ENCODE results near the gene NGB. TPM values are rescaled to one million over a fixed set of nuclear protein-coding genes. Genes with fewer than 3 reads are reported as not detected.

The NGB gene
- total and polyA plus RNA-seq, 2 donors, result 0.14 to 0.41 TPM

DNA sequence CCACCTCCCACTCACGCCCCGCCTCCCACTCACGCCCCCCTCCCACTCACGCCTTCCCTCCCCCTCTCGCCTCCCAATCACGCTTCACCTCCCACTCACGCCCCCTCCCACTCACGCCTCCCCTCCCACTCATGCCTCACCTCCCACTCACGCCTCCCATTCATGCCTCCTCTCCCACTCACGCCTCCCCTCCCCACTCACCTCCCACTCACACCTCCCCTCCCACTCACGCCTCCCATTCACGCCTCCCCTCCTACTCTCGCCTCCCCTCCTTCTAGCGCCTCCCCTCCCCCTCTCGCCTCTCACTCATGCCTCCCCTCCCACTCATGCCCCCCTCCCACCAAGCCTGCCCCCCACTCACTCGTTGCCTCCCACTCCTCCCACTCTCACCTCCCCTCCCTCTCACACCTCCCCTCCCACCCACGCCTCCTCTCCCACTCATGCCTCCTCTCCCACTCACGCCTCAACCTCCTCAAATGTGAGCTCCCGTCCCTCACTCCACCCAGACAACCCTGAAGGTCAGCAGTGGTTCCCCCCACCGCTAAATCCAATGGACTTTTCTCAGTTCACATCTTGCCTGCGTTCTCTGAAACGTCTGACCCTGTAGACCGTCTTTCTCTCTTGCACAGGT lies 49.6 kb downstream of the NGB start:
- Histone ChIP-seq H3K27me3 (ENCODE audit: control insufficient read depth in 2 of 2, insufficient read depth in 1 of 2, low read length in 1 of 2) (peaks cover 0 to 5% of the 10 kb centered on the region in 2 donors), H3K36me3 (ENCODE audit: control insufficient read depth in 2 of 2, insufficient read depth in 2 of 2, low read length in 1 of 2) (no peaks in the 10 kb centered on the region), H3K4me3 (ENCODE audit: low read length in 2 of 2) (no peak overlapping the region), H3K27ac (ENCODE audit: low read depth in 1 of 2, low read length in 1 of 2) (no peak overlapping the region), H3K9me3 (ENCODE audit: control insufficient read depth in 2 of 2, insufficient read depth in 1 of 2, low read length in 1 of 2) (no peaks in the 10 kb centered on the region), H3K4me1 (ENCODE audit: control insufficient read depth in 2 of 2, insufficient read depth in 2 of 2, low read length in 2 of 2) (no peaks in the 10 kb centered on the region)
- DNase-seq (ENCODE audit: low read depth in 6 of 9, low spot score in 9 of 9), result no peak
- 86% methylated on average over 22 of the region's 23 CpGs for WGBS

DNA sequence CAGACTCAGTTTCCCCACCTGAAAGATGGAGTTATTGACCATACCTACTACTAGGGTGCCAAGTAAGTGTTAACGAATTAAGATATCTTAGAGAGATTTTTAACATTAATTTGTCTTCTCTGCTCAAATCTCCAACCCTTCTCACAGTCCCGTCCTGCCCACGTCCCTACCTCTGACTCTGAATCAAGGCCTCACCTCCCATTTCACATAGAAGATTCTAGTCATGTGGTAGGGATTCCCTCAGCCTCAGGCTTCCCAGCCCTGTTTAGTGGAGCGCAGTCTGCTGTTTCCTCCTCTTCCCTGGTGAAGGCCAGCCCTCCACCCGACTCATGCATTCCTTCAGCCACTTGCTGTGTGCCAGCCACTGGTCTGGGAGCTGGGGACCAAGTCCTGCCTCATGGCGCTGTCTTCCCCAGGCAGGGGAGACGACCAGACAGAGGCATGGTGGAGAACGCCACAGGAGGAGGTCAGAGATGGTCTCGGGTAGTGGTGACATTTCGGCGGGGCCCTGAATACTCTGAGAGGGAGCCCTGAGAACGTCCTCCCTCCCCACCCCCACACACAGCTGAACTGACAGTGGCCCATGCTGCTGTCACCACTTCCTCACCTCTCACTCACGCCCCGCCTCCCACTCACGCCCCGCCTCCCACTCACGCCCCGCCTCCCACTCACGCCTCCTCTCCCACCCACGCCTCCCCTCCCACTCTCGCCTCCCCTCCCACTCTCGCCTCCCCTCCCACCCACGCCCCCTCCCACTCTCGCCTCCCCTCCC lies 50.6 kb downstream of the NGB start:
- DNase-seq (ENCODE audit: low read depth in 6 of 9, low spot score in 9 of 9), result no peak
- WGBS, result 69% methylated on average over 18 of the region's 24 CpGs
- H3K27me3 ChIP-seq (ENCODE audit: control insufficient read depth in 2 of 2, insufficient read depth in 1 of 2, low read length in 1 of 2), result peaks cover 0 to 5% of the 10 kb centered on the region in 2 donors
- H3K27ac ChIP-seq (ENCODE audit: low read depth in 1 of 2, low read length in 1 of 2), result no peak overlapping the region
- H3K4me3 ChIP-seq (ENCODE audit: low read length in 2 of 2), result no peak overlapping the region
- no peaks in the 10 kb centered on the region for H3K9me3 ChIP-seq (ENCODE audit: control insufficient read depth in 2 of 2, insufficient read depth in 1 of 2, low read length in 1 of 2)
- no peaks in the 10 kb centered on the region for H3K4me1 ChIP-seq (ENCODE audit: control insufficient read depth in 2 of 2, insufficient read depth in 2 of 2, low read length in 2 of 2)
- no peaks in the 10 kb centered on the region for H3K36me3 ChIP-seq (ENCODE audit: control insufficient read depth in 2 of 2, insufficient read depth in 2 of 2, low read length in 1 of 2)

DNA sequence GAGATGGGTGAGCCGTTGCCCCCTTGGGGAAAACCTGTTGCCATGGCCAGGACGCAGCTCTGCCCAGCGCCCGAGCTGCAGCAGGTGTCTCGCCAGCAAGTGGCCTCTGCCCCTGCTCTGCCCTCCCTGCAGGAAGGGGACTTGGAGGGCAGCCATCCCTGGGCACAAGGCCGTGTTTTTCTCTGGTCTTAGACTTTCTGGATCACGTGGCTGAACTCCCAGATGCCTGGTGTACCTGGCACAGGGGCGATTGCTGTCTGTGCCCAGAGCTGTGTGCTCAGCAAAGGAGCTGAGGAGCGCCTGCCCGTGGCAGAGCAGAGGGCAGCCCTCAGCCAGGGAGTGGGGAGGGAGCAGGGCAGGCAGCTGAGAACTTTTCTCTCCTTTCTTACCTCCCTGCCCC lies 51.4 kb downstream of the NGB start:
- Histone ChIP-seq H3K36me3 (ENCODE audit: control insufficient read depth in 2 of 2, insufficient read depth in 2 of 2, low read length in 1 of 2) (no peaks in the 10 kb centered on the region), H3K27ac (ENCODE audit: low read depth in 1 of 2, low read length in 1 of 2) (no peak overlapping the region), H3K4me3 (ENCODE audit: low read length in 2 of 2) (no peak overlapping the region), H3K4me1 (ENCODE audit: control insufficient read depth in 2 of 2, insufficient read depth in 2 of 2, low read length in 2 of 2) (no peaks in the 10 kb centered on the region), H3K9me3 (ENCODE audit: control insufficient read depth in 2 of 2, insufficient read depth in 1 of 2, low read length in 1 of 2) (no peaks in the 10 kb centered on the region), H3K27me3 (ENCODE audit: control insufficient read depth in 2 of 2, insufficient read depth in 1 of 2, low read length in 1 of 2) (peaks cover 0 to 5% of the 10 kb centered on the region in 2 donors)
- no peak for DNase-seq (ENCODE audit: low read depth in 6 of 9, low spot score in 9 of 9)
- WGBS, result 79% methylated on average over 10 of the region's 10 CpGs

DNA sequence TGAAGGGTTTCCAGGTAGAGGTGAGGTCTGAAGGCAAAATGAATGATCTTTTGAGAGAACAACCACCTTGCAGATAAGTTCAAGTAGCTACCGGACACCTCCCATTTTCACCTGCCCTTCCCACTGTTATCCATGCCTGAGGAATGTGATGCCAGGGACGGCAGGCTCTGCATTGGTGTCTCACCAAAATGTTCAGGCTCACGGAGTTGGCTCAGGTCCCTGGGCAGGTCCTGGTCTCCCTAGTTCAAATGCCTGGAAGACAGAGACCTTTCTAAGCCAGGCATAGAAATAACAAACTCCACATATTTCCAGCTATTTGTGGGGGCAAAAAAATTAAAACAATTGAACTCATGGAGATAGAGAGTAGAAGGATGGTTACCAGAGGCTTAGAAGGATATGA lies 53.5 kb downstream of the NGB start:
- Histone ChIP-seq H3K4me3 (ENCODE audit: low read length in 2 of 2) (no peak overlapping the region), H3K27me3 (ENCODE audit: control insufficient read depth in 2 of 2, insufficient read depth in 1 of 2, low read length in 1 of 2) (peaks cover 0 to 5% of the 10 kb centered on the region in 2 donors), H3K4me1 (ENCODE audit: control insufficient read depth in 2 of 2, insufficient read depth in 2 of 2, low read length in 2 of 2) (no peaks in the 10 kb centered on the region), H3K27ac (ENCODE audit: low read depth in 1 of 2, low read length in 1 of 2) (no peak overlapping the region), H3K9me3 (ENCODE audit: control insufficient read depth in 2 of 2, insufficient read depth in 1 of 2, low read length in 1 of 2) (no peaks in the 10 kb centered on the region), H3K36me3 (ENCODE audit: control insufficient read depth in 2 of 2, insufficient read depth in 2 of 2, low read length in 1 of 2) (no peaks in the 10 kb centered on the region)
- no peak for DNase-seq (ENCODE audit: low read depth in 6 of 9, low spot score in 9 of 9)
- 88% methylated on average over 3 of the region's 3 CpGs for WGBS

Other genes with a start within 250 kb of the NGB start
- 14.3 TPM for gene IRF2BPL, start 242.5 kb downstream of the NGB start, total RNA-seq
- 13.3 TPM for gene IRF2BPL, start 242.5 kb downstream of the NGB start, polyA plus RNA-seq
- 11.7 TPM for gene CIPC, start 172.9 kb downstream of the NGB start, total RNA-seq
- gene CIPC, start 172.9 kb downstream of the NGB start, polyA plus RNA-seq, result 10.5 TPM
- gene ZDHHC22, start 129.4 kb downstream of the NGB start, total RNA-seq, result not detected
- gene ZDHHC22, start 129.4 kb downstream of the NGB start, polyA plus RNA-seq, result 0.05 TPM
- gene TMEM63C, start 89.4 kb downstream of the NGB start, total RNA-seq, result 0.24 TPM
- 0.64 TPM for gene TMEM63C, start 89.4 kb downstream of the NGB start, polyA plus RNA-seq
- gene POMT2, start 49.7 kb upstream of the NGB start, total RNA-seq, result 3.5 TPM
- 11.1 TPM for gene POMT2, start 49.7 kb upstream of the NGB start, polyA plus RNA-seq
- 18.6 TPM for gene GSTZ1, start 49.8 kb upstream of the NGB start, total RNA-seq
- 24.4 TPM for gene GSTZ1, start 49.8 kb upstream of the NGB start, polyA plus RNA-seq
- 10.0 TPM for gene TMED8, start 105.9 kb upstream of the NGB start, total RNA-seq
- 7.0 TPM for gene TMED8, start 105.9 kb upstream of the NGB start, polyA plus RNA-seq
- 1.4 TPM for gene SAMD15, start 106.2 kb upstream of the NGB start, total RNA-seq
- 0.91 TPM for gene SAMD15, start 106.2 kb upstream of the NGB start, polyA plus RNA-seq
- 0.19 TPM for gene NOXRED1, start 152.3 kb upstream of the NGB start, total RNA-seq
- 1.6 TPM for gene NOXRED1, start 152.3 kb upstream of the NGB start, polyA plus RNA-seq
- gene VIPAS39, start 186.4 kb upstream of the NGB start, total RNA-seq, result 19.3 TPM
- gene VIPAS39, start 186.4 kb upstream of the NGB start, polyA plus RNA-seq, result 15.8 TPM
- 139 TPM for gene AHSA1, start 186.9 kb upstream of the NGB start, total RNA-seq
- gene AHSA1, start 186.9 kb upstream of the NGB start, polyA plus RNA-seq, result 72.6 TPM
- gene ISM2, start 227.6 kb upstream of the NGB start, total RNA-seq, result 0.05 TPM
- 0.18 TPM for gene ISM2, start 227.6 kb upstream of the NGB start, polyA plus RNA-seq

Measured in thymus (tissue), 11 donors.